Fibroblast of the conjunctiva (primary cell): Measurements from ENCODE around the gene CREB5.

ENCODE experiments used
- DNase-seq: peaks from one replicate; pipeline ENCODE4 v3.0.0-alpha.2; 2010; ENCODE audit warnings: low read depth

CREB5 gene

GRCh38 chr7:28435152-28435551, 22.8 kb downstream of the CREB5 start:
- no peak for DNase-seq

- no peak for DNase-seq
Measured at GRCh38 chr7:28435732-28436378, 23.5 kb downstream of the CREB5 start.

GRCh38 chr7:28440055-28440601, 27.8 kb downstream of the CREB5 start:
- no peak for DNase-seq

GRCh38 chr7:28442540-28443420, 30.5 kb downstream of the CREB5 start:
- no peak for DNase-seq

GRCh38 chr7:28446131-28446530, 33.8 kb downstream of the CREB5 start:
- no peak for DNase-seq

- no peak for DNase-seq
Measured at GRCh38 chr7:28447071-28447470, 34.8 kb downstream of the CREB5 start.

GRCh38 chr7:28448708-28449107, 36.4 kb downstream of the CREB5 start:
- DNase-seq: no peak

GRCh38 chr7:28452681-28453080, 40.4 kb downstream of the CREB5 start:
- no peak for DNase-seq

- no peak for DNase-seq
Measured at GRCh38 chr7:28455486-28455885, 43.2 kb downstream of the CREB5 start.

GRCh38 chr7:28456044-28456443, 43.7 kb downstream of the CREB5 start:
- DNase-seq: no peak

- DNase-seq: peak; percentile 14
Measured at GRCh38 chr7:28458732-28459131, 46.4 kb downstream of the CREB5 start.

- DNase-seq: no peak
Measured at GRCh38 chr7:28459306-28459705, 47.0 kb downstream of the CREB5 start.

- DNase-seq: no peak
Measured at GRCh38 chr7:28465697-28466096, 53.4 kb downstream of the CREB5 start.

GRCh38 chr7:28466341-28466740, 54.0 kb downstream of the CREB5 start:
- DNase-seq: no peak

- DNase-seq: no peak
Measured at GRCh38 chr7:28466885-28467284, 54.6 kb downstream of the CREB5 start.

GRCh38 chr7:28469562-28469961, 57.2 kb downstream of the CREB5 start:
- DNase-seq: no peak

GRCh38 chr7:28470344-28470743, 58.0 kb downstream of the CREB5 start:
- no peak for DNase-seq

GRCh38 chr7:28472332-28472731, 60.0 kb downstream of the CREB5 start:
- no peak for DNase-seq

- DNase-seq: no peak
Measured at GRCh38 chr7:28473571-28474281, 61.4 kb downstream of the CREB5 start.

- no peak for DNase-seq
Measured at GRCh38 chr7:28474282-28474638, 61.9 kb downstream of the CREB5 start.

- DNase-seq: no peak
Measured at GRCh38 chr7:28474640-28475039, 62.3 kb downstream of the CREB5 start.

- DNase-seq: no peak
Measured at GRCh38 chr7:28477041-28477442, 64.7 kb downstream of the CREB5 start.

GRCh38 chr7:28478656-28479055, 66.3 kb downstream of the CREB5 start:
- no peak for DNase-seq
